Measurements from ENCODE around the gene COL5A1.

The COL5A1 gene

DNA sequence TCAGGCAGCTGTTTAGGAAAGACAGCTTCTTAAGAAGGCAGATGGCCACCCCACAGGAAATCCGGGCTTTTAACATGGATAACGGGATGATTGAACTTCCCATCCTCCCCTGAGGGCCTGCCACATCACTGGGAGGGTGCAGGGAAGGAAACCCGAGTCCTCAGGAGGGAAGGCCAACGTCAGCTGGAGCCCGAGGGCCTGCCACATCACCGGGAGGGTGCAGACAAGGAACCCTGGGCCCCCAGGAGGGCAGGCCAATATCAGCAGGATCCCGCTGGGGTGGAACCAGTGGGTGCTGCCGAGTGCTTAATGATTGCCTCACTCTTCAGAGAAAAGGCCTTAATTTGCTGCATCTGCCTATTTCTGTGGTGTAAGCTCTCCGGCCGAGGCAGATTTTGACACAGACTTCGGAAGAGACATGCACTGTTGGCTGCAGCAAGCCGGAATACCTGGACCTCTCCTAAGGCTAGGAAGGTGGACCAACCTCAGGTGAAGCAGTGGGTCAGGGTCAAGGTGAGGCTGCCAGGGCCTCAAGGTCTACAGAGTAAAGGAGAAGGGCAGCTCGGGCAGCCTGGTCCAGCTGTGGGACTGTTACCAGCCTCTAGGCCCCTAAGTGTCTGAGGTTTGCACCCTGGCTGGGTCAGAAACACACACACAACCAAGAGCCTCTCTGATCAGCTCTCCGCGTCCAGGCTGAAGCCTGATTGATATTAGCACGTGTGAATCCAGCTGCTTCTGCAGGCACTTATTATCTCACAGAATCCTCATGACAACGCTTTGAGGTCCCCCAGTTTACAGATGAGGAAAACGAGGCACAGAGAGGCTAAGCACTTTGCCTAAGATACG is 14.8 kb upstream of the COL5A1 start:
- no peak for DNase-seq

DNA sequence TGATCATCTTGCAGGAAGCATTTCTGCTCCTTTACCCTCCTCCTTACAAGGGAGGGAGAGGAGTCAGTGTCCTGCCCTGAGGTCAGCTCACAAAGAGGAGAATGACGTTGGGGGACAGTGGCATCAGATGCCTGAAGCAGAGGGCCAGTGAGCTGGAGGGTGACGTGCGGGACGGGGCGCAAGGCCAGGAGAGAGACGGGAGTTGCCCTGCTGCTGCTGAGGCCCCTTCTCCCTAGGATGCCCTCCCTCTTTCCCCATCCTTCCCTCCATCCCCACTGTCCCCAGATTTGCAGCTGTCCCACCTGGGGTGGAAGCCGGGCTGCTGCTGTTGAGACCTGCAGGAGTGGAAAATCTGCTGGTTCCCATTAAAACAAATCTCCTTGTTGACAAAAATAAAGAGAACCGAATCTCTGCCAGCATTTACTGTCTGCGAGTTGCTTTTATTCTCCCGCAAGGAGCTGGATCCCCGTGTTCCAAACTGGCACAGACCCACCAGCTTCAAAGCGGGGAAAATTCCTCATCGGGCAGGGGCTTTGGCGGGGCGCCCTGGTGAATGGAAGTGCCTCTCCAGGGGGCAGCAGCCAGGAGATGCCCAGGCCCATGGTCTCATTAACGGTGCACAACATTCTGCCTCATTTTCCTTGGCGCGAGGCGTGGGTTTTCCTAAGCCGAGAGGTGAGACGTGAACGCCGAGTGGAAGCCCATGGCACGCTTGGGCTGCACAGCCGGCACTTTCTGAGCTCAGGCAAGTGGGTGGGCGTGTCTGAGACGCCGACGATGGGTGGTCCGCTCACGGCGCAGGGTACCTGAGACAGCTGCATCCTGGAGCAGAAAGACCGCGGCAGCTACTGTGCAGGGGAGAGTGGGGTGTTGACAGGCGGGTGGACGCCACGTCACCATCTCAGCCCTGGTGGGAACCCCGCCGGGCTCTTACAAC is 13.9 kb upstream of the COL5A1 start:
- DNase-seq: no peak

- DNase-seq: no peak
Observed at GRCh38 chr9:134628354-134628736, 13.3 kb upstream of the COL5A1 start.

DNA sequence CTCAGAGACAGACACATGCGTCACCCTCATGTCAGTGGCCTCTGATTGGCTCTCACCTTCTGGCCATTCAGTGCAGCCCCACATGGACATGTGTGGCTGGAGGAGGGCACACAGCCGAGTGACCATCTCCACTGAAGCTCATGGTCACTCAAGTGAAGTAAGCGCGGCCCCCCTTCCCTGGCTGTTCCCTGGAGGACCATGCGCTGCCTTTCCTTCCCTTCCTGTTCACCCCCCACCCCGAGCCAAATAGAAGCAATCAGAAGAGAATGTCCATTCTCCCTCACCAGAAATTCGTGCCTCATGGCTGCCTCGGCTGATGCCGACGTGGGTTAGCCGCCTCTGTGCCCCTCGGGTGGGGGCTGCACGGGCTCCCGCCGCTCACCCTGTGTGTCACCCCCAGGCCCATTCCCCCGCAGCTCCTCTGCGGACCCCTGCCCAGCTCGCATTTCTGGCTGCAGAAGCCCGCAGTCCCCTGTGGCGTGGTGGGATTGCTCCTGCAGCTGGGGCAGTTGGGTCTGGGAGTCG is 12.5 kb upstream of the COL5A1 start:
- no peak for DNase-seq

- no peak for DNase-seq
Observed at GRCh38 chr9:134629586-134630392, 11.8 kb upstream of the COL5A1 start.

- no peak for DNase-seq
Observed at GRCh38 chr9:134630393-134630790, 11.2 kb upstream of the COL5A1 start.

DNA sequence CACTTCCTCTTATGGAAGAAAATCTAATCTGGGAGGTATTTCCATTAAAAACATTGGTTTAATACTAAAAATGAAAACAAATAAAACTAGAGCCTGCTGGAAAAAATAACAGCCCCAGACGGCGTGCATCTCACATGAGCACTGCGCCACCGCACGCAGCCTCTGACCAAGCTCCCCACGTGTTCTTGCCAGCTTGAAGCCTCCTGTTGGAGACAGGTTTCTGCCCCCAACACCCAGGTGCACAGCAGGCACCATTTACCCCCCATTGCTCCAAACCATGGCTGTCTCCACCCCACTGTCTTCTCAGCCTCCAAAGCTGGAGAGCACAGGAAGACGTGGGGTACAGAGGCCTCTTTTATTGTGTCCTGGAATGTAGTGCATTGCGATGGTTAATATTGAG is 10.7 kb upstream of the COL5A1 start:
- no peak for DNase-seq

DNA sequence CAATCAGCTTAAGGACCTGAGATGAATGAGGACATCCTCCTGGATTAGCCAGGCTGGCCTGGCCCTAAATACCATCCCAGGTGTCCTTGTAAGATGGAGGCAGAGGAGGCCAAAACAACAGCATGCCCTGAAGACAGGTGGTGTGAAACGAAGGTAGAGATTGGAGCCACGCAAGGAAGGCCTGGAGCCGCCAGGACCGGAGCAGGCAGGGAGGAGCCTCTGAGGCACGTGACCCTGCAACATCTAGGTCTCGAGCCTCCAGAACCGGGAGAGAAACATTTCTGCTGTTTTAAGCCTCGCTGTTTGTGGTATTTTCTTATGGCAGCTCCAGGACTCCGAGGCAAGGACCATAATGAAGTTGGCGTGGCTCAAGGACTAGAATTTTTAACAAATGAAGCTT is 9.7 kb upstream of the COL5A1 start:
- no peak for DNase-seq

DNA sequence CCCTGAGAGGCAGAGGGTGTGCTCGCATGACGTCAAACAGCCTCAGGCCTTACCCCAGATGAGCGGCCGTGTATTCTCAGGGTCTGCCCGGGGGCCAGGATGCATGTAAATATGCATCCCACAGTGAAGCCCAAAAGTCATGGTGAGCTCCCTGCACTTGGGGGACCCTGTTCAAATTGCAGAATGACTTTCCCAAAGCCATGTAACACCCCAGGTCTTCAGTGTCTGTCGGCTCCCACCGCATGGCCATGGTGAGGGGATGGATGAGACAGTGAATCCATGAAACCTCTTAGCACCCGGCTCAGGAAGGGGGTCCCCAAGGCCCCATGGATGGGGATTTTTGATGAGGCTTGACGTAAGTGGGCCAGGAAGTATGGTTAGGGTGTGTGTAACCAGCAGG is 9.3 kb upstream of the COL5A1 start:
- DNase-seq: no peak

- DNase-seq: no peak
Observed at GRCh38 chr9:134633362-134634142, 8.1 kb upstream of the COL5A1 start.

DNA sequence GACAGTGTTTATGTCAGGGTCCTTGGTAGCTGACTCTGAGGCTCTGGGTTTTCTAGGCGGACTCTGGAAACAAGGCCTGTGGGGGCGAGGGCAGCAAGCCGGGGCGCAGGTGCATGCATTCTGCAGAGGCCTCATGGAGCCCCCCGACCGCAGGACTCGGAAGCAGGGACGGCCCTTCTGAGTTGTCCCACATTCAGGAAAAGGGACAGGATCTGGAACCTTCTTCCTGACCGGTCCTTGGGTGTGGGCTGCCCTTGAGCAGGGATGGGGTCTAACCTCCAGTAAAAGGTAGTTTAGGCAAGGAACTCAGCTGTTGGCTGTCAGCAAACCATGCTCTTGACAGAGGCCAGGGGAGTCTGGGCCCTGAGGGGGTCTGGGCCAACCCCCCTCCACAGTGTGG is 7.4 kb upstream of the COL5A1 start:
- DNase-seq: no peak

- no peak for DNase-seq
Observed at GRCh38 chr9:134634667-134635230, 6.9 kb upstream of the COL5A1 start.

GRCh38 chr9:134635351-134636148 is 6.1 kb upstream of the COL5A1 start:
- no peak for DNase-seq

DNA sequence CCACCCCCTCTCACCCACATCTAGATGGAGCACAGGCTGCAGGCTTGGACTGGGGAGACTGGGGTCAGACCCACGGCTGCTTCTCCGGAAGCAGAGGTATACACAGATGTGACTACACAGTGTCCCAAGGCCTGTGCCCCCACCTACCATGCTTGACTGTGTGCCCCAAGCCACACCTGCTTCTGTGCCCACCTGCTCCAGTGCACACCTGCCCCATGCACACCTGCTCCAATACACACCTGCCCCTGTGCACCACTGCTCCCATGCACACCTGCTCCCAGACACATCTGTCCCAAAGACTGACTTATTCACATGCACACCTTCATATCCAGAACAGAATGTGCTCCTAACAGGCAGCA is 5.5 kb upstream of the COL5A1 start:
- DNase-seq: no peak

DNA sequence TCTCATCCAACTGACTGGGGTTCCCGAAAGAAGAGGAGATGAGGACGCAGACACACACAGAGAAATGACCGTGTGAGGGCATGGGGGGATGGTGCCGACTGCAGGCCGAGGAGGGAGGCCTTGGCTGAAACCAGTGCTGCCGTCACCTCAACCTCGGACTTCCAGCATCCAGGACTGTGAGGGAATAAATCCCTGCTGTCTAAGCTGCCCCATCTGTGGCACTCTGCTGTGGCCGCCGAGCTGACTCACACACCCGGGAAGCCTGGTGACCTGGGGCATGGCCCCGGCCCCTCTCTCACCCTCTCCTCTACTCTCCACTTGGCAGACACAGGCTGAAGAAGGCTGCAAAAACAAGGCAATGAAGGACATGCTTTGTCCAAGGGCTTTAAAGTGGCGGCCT is 4.4 kb upstream of the COL5A1 start:
- no peak for DNase-seq

DNA sequence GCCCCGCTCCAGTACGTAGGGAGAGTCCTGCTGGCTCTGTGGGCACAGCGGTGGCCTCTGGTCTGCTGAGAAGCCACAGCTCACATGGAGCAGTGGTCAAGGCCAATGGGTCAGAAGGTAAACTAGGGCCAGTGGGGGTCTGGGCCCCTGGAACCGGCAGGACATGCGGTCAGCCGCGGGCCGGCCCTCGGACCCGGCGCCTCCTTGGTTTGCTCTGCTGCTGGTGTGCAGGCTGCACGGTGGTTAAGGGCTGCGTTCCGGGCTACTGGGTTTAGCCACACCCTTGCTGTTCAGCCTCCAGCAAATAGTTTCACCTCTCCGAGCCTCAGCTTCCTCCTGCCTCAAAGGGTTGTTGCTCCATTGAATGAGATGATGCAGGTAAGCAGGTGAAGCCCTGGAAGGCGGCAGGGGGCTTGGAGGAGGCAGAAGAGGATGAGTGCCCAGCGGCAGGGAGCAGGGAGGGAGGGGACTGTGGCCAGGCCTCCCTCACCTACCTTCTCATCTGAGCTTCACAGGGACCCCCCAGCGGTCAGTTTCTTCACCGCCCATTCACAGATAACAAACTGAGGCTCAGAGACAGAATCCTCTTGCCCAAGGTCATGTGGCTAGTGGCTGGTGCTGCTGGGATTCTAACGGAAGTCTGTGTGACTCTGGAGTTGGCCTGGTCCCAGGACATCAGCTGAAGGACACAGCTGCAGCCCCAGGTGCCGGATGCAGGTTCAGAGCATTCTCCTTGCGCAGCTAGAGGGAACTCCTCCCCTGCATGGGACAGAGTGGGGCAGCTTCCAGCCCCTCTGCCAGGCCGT is 3.7 kb upstream of the COL5A1 start:
- no peak for DNase-seq

DNA sequence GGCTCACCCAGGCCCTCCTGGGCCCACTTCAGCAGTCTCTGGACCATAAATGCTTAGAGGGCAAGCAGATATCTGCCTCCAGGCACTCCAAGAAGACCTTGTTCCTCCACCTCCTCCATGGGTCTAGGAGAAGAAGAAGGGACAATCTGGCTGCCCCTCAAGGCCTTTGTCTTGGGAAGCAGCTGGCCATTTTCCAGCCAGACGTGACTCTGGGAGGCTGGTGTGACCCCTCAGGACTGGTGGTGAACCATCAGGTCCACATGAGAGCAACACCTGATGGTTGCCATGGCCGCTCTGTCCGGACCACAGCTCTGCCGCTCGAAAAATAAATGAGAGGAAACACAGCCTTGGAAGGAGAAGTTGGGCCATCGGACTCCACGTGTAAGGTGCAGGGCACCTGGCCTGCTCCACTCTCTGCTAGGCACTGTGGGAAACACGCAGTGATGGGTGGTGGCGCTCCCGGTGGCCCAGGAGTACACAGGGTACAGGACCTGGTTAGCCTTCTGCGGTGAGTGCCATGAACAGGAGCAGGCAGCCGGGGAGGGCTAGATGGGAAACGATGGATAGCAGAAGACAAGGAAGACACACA is 3.0 kb upstream of the COL5A1 start:
- no peak for DNase-seq

DNA sequence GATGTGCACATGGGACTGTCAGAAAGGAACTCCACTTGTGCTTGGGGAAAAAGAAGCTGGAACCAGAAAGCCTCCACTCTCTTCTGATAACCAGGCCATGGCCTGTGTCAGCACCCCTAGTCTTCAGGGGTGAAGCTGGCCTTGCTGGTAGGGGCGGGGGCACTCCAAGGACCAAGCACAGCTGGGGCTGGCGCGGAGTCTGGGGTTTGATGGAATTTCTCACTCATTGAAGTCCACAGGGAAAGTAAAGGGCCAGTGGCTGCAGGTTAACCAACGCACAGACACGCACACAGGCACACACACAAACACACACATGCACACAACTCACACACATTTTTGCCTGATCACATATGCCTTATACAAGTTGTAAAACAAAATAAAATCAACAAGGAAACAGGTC is 1.6 kb upstream of the COL5A1 start:
- no peak for DNase-seq

DNA sequence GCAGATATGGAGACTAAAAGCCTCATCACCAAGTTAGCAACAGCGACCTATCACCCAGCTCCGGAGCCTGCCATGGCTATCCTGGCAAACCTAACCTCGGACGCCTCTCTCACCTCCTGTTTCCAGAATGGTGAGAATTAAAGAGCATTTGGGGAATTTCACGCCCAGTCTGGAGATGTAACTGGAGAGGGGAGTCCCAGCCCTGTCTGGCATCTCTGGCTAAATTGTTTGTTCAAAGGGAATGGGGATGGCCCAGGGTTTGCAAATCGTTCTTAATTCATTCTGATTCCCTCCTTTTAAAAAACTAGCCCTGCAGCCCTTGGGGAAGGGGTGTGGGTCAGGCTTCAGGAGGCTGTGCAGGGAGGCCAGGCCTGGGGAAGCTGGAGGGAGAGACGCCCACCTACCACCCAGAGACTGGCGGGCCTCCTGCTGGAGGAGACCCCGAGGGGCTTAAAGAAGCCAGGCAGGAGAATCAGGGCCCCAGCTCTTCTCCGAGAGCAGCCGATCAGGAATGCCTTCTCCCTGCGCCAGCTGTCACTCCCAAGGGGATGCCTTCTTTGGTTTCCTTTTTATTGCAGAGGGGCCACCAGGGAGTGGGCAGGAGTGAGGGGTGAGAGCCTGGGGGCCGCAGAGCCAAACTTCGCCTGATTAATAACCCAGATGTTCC is 964 bp upstream of the COL5A1 start:
- DNase-seq: no peak
